Measurements from ENCODE around the gene MERTK. TPM values are rescaled to one million over a fixed set of nuclear protein-coding genes. Genes with fewer than 3 reads are reported as not detected.

Gene MERTK
- total RNA-seq, 1 experiment from 2014 or later: 2.1 TPM

DNA sequence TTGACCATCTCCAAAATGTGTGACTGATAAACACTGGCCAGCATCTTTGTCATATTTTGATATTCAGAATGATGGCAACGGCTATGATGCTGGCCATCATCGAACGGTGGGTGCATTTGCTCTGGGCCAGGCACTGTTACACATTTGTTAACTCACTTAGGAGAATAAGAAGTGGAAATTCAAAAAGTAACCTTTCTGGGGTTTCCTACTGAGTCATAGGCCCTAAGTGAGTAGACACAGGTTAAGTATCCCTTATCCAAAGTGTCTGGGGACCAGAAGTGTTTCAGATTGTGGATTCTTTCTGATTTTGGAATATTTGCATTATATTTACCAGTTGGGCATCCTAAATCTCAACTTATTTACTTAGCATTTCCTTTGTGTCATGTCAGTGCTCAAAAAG lies 92.0 kb downstream of the MERTK start:
- no peaks in the 10 kb centered on the region for H3K9me3 Mint-ChIP-seq (ENCODE audit: low read depth, unreplicated experiment)
- no peak for DNase-seq
- H3K36me3 Mint-ChIP-seq (ENCODE audit: insufficient read depth, unreplicated experiment): no peaks in the 10 kb centered on the region
- BruUV-seq (replicated peaks): no TSS peak
- no peaks in the 10 kb centered on the region for H3K27me3 Mint-ChIP-seq (ENCODE audit: unreplicated experiment)
- peaks cover 2% of the 10 kb centered on the region for H3K4me1 Mint-ChIP-seq (ENCODE audit: low read depth, unreplicated experiment)
- intact Hi-C loops (cut with micrococcal nuclease; ENCODE audit: unreplicated experiment): no loop called here
- no peak for TF ChIP-seq CTCF (IDR thresholded peaks at IDR 0.05; ENCODE audit: unreplicated experiment)
- H3K4me3 Mint-ChIP-seq (ENCODE audit: low read depth, unreplicated experiment): no peak overlapping the region
- CTCF ChIA-PET: no interaction called here
- H3K27ac Mint-ChIP-seq (ENCODE audit: unreplicated experiment): no peak overlapping the region

DNA sequence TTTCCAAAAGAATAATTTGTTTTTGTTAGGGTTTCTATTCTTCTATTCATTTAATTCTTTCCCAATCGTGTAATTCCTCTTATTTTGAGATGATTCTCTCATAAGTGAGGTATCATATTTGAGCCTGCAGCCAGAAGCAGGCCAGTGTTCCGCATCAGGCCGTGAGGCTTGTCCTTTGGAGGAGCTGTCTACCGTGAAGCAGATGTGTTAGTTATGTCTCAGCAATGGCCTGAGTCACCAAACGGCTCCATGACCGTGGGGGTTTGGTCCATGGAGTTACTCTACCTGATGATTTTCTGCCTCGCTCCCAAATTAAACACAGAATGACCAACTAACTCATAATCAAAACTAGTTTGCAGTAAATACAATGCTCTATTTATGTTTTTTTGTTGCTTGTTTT lies 92.4 kb downstream of the MERTK start:
- BruUV-seq (replicated peaks): no TSS peak
- Mint-ChIP-seq H3K9me3 (ENCODE audit: low read depth, unreplicated experiment) (no peaks in the 10 kb centered on the region), H3K27me3 (ENCODE audit: unreplicated experiment) (no peaks in the 10 kb centered on the region), H3K4me3 (ENCODE audit: low read depth, unreplicated experiment) (no peak overlapping the region), H3K36me3 (ENCODE audit: insufficient read depth, unreplicated experiment) (no peaks in the 10 kb centered on the region), H3K4me1 (ENCODE audit: low read depth, unreplicated experiment) (no peaks in the 10 kb centered on the region), H3K27ac (ENCODE audit: unreplicated experiment) (no peak overlapping the region)
- intact Hi-C loops (cut with micrococcal nuclease; ENCODE audit: unreplicated experiment): no loop called here
- DNase-seq: no peak
- no peak for TF ChIP-seq CTCF (IDR thresholded peaks at IDR 0.05; ENCODE audit: unreplicated experiment)
- CTCF ChIA-PET: no interaction called here

DNA sequence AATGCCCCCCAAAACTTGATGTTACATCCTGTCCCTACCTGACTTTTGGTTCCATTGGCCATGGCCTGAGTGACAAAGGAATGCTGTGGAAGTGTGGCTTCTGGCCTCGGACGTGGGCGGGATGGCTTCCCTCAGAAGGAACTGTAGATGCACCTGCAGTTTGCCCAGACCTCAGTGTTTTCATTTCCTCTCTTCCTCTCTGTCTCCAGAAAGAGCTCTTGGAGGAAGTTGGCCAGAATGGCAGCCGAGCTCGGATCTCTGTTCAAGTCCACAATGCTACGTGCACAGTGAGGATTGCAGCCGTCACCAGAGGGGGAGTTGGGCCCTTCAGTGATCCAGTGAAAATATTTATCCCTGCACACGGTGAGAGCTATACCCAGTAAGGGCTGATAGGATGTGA lies 95.6 kb downstream of the MERTK start:
- Mint-ChIP-seq H3K9me3 (ENCODE audit: low read depth, unreplicated experiment) (no peaks in the 10 kb centered on the region), H3K4me3 (ENCODE audit: low read depth, unreplicated experiment) (no peak overlapping the region), H3K27ac (ENCODE audit: unreplicated experiment) (no peak overlapping the region), H3K4me1 (ENCODE audit: low read depth, unreplicated experiment) (no peaks in the 10 kb centered on the region), H3K27me3 (ENCODE audit: unreplicated experiment) (no peaks in the 10 kb centered on the region), H3K36me3 (ENCODE audit: insufficient read depth, unreplicated experiment) (no peaks in the 10 kb centered on the region)
- no peak for DNase-seq
- BruUV-seq (replicated peaks): no TSS peak
- CTCF ChIA-PET: no interaction called here
- intact Hi-C loops (cut with micrococcal nuclease; ENCODE audit: unreplicated experiment): no loop called here
- TF ChIP-seq CTCF (IDR thresholded peaks at IDR 0.05; ENCODE audit: unreplicated experiment): no peak

- no peak overlapping the region for H3K27ac Mint-ChIP-seq (ENCODE audit: unreplicated experiment)
- no peaks in the 10 kb centered on the region for H3K9me3 Mint-ChIP-seq (ENCODE audit: low read depth, unreplicated experiment)
- no peaks in the 10 kb centered on the region for H3K36me3 Mint-ChIP-seq (ENCODE audit: insufficient read depth, unreplicated experiment)
- DNase-seq: no peak
- no peak overlapping the region for H3K4me3 Mint-ChIP-seq (ENCODE audit: low read depth, unreplicated experiment)
- H3K27me3 Mint-ChIP-seq (ENCODE audit: unreplicated experiment): no peaks in the 10 kb centered on the region
- no peak for TF ChIP-seq CTCF (IDR thresholded peaks at IDR 0.05; ENCODE audit: unreplicated experiment)
- H3K4me1 Mint-ChIP-seq (ENCODE audit: low read depth, unreplicated experiment): no peaks in the 10 kb centered on the region
- intact Hi-C loops (cut with micrococcal nuclease; ENCODE audit: unreplicated experiment): no loop called here
- BruUV-seq (replicated peaks): no TSS peak
- CTCF ChIA-PET: no interaction called here
These were observed 96.7 kb downstream of the MERTK start for GRCh38 chr2:111995148-111995547.

DNA sequence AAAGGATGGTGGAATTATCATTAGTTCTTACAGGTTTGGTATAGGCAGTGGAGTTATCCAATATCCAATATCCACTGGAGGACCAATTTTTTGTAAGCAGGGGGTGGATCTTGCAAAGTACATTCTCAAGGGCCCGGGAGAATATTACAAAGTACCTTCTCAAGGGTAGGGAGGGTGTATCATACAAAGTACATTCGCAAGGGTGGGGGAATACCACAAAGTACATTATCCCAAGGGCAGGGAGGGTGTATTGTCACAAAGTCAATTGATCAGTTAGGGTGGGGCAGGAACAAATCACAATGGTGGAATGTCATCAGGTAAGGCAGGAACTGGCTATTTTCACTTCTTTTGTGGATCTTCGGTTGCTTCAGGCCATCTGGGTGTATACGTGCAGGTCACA lies 101.4 kb downstream of the MERTK start:
- H3K27me3 Mint-ChIP-seq (ENCODE audit: unreplicated experiment): no peaks in the 10 kb centered on the region
- CTCF ChIA-PET: no interaction called here
- no peaks in the 10 kb centered on the region for H3K9me3 Mint-ChIP-seq (ENCODE audit: low read depth, unreplicated experiment)
- no peak for DNase-seq
- TF ChIP-seq CTCF (IDR thresholded peaks at IDR 0.05; ENCODE audit: unreplicated experiment): no peak
- H3K27ac Mint-ChIP-seq (ENCODE audit: unreplicated experiment): no peak overlapping the region
- BruUV-seq (replicated peaks): no TSS peak
- H3K36me3 Mint-ChIP-seq (ENCODE audit: insufficient read depth, unreplicated experiment): no peaks in the 10 kb centered on the region
- intact Hi-C loops (cut with micrococcal nuclease; ENCODE audit: unreplicated experiment): no loop called here
- no peaks in the 10 kb centered on the region for H3K4me1 Mint-ChIP-seq (ENCODE audit: low read depth, unreplicated experiment)
- H3K4me3 Mint-ChIP-seq (ENCODE audit: low read depth, unreplicated experiment): no peak overlapping the region
